ENCODE results near the gene OIP5. TPM values are rescaled to one million over a fixed set of nuclear protein-coding genes. Genes with fewer than 3 reads are reported as not detected.

OIP5 gene
- total and polyA plus RNA-seq, 2 experiments from 2014 or later, result 3.3 to 11.8 TPM

DNA sequence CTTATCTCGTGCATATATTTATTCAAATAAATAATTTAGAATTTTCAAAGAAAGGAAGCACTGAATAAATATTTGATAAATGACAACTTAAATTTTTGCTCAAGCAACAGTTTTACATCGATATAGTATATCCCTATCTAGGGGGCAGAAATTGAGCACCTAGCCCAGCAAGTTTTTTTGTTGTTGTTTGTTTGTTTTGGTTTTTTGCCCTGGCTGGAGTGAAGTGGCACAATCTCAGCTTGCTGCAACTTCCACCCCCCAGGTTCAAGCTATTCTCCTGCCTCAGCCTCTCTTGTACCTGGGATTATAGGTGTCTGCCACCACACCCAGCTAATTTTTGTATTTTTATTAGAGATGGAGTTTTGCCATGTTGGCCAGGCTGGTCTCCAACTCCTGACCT, 42.4 kb downstream of the OIP5 start:
- Histone ChIP-seq H3K79me2 (peaks cover 60% of the 10 kb centered on the region), H4K20me1 (ENCODE audit: insufficient read depth, poor library complexity, severe bottlenecking) (no peaks in the 10 kb centered on the region), H3K9me2 (replicated peaks; ENCODE audit: insufficient read depth) (no peaks in the 10 kb centered on the region), H3K4me3 (no peak overlapping the region), H3K36me3 (replicated peaks; ENCODE audit: insufficient read depth, low read depth) (no peaks in the 10 kb centered on the region), H3K4me2 (no peak overlapping the region), H3K9me3 (ENCODE audit: low read depth) (no peaks in the 10 kb centered on the region), H3K4me1 (ENCODE audit: insufficient read depth) (no peaks in the 10 kb centered on the region), H2AFZ (no peak overlapping the region), H3K27me3 (no peaks in the 10 kb centered on the region), H3K27ac (no peak overlapping the region)
- DNase-seq (ENCODE audit: low spot score), result no peak
- TF ChIP-seq, protein P1, sequence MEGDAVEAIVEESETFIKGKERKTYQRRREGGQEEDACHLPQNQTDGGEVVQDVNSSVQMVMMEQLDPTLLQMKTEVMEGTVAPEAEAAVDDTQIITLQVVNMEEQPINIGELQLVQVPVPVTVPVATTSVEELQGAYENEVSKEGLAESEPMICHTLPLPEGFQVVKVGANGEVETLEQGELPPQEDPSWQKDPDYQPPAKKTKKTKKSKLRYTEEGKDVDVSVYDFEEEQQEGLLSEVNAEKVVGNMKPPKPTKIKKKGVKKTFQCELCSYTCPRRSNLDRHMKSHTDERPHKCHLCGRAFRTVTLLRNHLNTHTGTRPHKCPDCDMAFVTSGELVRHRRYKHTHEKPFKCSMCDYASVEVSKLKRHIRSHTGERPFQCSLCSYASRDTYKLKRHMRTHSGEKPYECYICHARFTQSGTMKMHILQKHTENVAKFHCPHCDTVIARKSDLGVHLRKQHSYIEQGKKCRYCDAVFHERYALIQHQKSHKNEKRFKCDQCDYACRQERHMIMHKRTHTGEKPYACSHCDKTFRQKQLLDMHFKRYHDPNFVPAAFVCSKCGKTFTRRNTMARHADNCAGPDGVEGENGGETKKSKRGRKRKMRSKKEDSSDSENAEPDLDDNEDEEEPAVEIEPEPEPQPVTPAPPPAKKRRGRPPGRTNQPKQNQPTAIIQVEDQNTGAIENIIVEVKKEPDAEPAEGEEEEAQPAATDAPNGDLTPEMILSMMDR (IDR thresholded peaks at IDR 0.05; ENCODE audit: poor library complexity), result no peak
- TF ChIP-seq EZH2 (IDR thresholded peaks at IDR 0.05; ENCODE audit: borderline replicate concordance), result no peak
- no peak for TF ChIP-seq EZH2phosphoT487 (IDR thresholded peaks at IDR 0.05; ENCODE audit: low read depth, severe bottlenecking, unreplicated experiment)
- 93% methylated on average over 2 of the region's 2 CpGs for WGBS (ENCODE audit: low lambda C conversion rate, missing lambda C conversion rate)

GRCh38 chr15:41288464-41288863, 43.9 kb downstream of the OIP5 start:
- Histone ChIP-seq H4K20me1 (ENCODE audit: insufficient read depth, poor library complexity, severe bottlenecking) (no peaks in the 10 kb centered on the region), H3K4me2 (no peak overlapping the region), H3K36me3 (replicated peaks; ENCODE audit: insufficient read depth, low read depth) (no peaks in the 10 kb centered on the region), H3K4me1 (ENCODE audit: insufficient read depth) (no peaks in the 10 kb centered on the region), H3K9me3 (ENCODE audit: low read depth) (no peaks in the 10 kb centered on the region), H3K27ac (no peak overlapping the region), H2AFZ (no peak overlapping the region), H3K27me3 (no peaks in the 10 kb centered on the region), H3K4me3 (no peak overlapping the region), H3K9me2 (replicated peaks; ENCODE audit: insufficient read depth) (no peaks in the 10 kb centered on the region), H3K79me2 (peaks cover 61% of the 10 kb centered on the region)
- WGBS (ENCODE audit: low lambda C conversion rate, missing lambda C conversion rate), result 100% methylated on average over 1 of the region's 1 CpG
- DNase-seq (ENCODE audit: low spot score), result no peak
- no peak for TF ChIP-seq EZH2phosphoT487 (IDR thresholded peaks at IDR 0.05; ENCODE audit: low read depth, severe bottlenecking, unreplicated experiment)
- TF ChIP-seq, protein P1 (IDR thresholded peaks at IDR 0.05; ENCODE audit: poor library complexity), result no peak
- TF ChIP-seq EZH2 (IDR thresholded peaks at IDR 0.05; ENCODE audit: borderline replicate concordance), result no peak

DNA sequence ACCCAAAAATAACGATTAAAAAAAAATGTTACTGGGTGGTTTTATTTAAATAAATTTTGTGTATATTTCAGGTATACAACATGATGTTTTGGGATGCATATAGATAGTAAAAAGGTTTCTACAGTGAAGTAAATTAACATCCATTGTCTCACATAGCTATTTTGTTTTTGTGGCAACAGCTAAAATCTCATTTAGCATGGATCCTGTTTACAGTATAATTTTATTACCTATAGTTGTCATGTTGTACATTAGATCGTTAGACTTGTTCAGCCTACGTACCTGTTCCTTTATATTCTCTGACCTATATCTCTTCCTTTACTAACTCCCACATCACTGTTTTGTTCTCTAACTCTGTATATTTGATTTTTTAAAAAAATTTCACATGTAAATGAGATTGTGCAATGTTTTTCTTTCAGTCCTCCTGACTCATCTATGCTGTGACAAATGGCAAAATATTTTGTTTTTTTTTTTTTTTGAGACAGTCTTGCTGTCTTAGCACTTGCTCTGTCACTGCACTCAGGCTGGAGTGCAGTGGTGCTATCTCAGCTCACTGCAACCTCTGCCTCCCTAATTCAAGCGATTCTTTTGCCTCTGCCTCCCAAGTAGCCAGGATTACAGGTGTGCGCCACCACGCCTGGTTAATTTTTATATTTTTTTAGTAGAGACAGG, 45.6 kb downstream of the OIP5 start:
- no peaks in the 10 kb centered on the region for H4K20me1 ChIP-seq (ENCODE audit: insufficient read depth, poor library complexity, severe bottlenecking)
- H3K4me1 ChIP-seq (ENCODE audit: insufficient read depth), result no peaks in the 10 kb centered on the region
- H3K79me2 ChIP-seq, result peaks cover 58% of the 10 kb centered on the region
- peak overlapping the region; percentile 13 for H3K4me2 ChIP-seq
- H3K36me3 ChIP-seq (replicated peaks; ENCODE audit: insufficient read depth, low read depth), result no peaks in the 10 kb centered on the region
- WGBS (ENCODE audit: low lambda C conversion rate, missing lambda C conversion rate), result 98% methylated on average over 6 of the region's 6 CpGs
- no peak overlapping the region for H2AFZ ChIP-seq
- H3K4me3 ChIP-seq, result no peak overlapping the region
- H3K27me3 ChIP-seq, result no peaks in the 10 kb centered on the region
- H3K9me3 ChIP-seq (ENCODE audit: low read depth), result no peaks in the 10 kb centered on the region
- H3K9me2 ChIP-seq (replicated peaks; ENCODE audit: insufficient read depth), result no peaks in the 10 kb centered on the region
- no peak for DNase-seq (ENCODE audit: low spot score)
- TF ChIP-seq, protein P1 (IDR thresholded peaks at IDR 0.05; ENCODE audit: poor library complexity), result no peak
- TF ChIP-seq EZH2 (IDR thresholded peaks at IDR 0.05; ENCODE audit: borderline replicate concordance), result no peak
- TF ChIP-seq EZH2phosphoT487 (IDR thresholded peaks at IDR 0.05; ENCODE audit: low read depth, severe bottlenecking, unreplicated experiment), result no peak
- no peak overlapping the region for H3K27ac ChIP-seq
